SU-DHL-6 (cell line): ENCODE measurements around the gene STK11.

ENCODE experiments used
- H2AFZ ChIP-seq: fragments of 200-600 bp; sonication (generic); 2 replicates; pipeline ENCODE4 v1.6.1; 2014; ENCODE audit warnings: low read depth, mild to moderate bottlenecking, moderate library complexity, mixed read lengths, antibody characterized with exemption, low read length; ENCODE audit not compliant: severe bottlenecking
- H3F3A ChIP-seq: fragments of 200-600 bp; shearing (Covaris generic); 2 replicates; pipeline ENCODE4 v1.6.0; 2016; ENCODE audit warnings: antibody characterized with exemption, mild to moderate bottlenecking; ENCODE audit not compliant: insufficient read depth
- H3K27ac ChIP-seq: fragments of 200-600 bp; sonication (generic); 2 replicates; pipeline ENCODE4 v1.5.1; 2016; ENCODE audit warnings: low read depth, mild to moderate bottlenecking, low read length, moderate library complexity, mixed read lengths
- H3K27me3 ChIP-seq: fragments of 200-600 bp; sonication (generic), shearing (Covaris generic); 2 replicates; pipeline ENCODE4 v1.6.0; 2014; ENCODE audit warnings: mild to moderate bottlenecking, low read length
- H3K36me3 ChIP-seq: fragments of 200-600 bp; sonication (generic); 2 replicates; pipeline ENCODE4 v1.6.1; 2014; ENCODE audit warnings: mild to moderate bottlenecking, low read length, mixed read lengths
- H3K4me2 ChIP-seq: fragments of 300-600, 200-600 bp; shearing (Covaris generic), sonication (generic); 2 replicates; pipeline ENCODE4 v1.6.0; 2014; ENCODE audit warnings: low read length, low read depth, mild to moderate bottlenecking; ENCODE audit not compliant: poor library complexity, severe bottlenecking
- H3K4me3 ChIP-seq: fragments of 200-600 bp; sonication (generic); 2 replicates; pipeline ENCODE4 v1.5.1; 2014; ENCODE audit warnings: antibody characterized with exemption, low read length, mild to moderate bottlenecking, mixed read lengths; ENCODE audit not compliant: insufficient read depth, poor library complexity, severe bottlenecking
- H3K79me2 ChIP-seq: fragments of 200-600 bp; sonication (generic); 2 replicates; pipeline ENCODE4 v1.6.1; 2014; ENCODE audit warnings: mild to moderate bottlenecking, low read length, moderate library complexity; ENCODE audit not compliant: insufficient read depth
- H3K9ac ChIP-seq: fragments of 200-600 bp; sonication (generic); 2 replicates; pipeline ENCODE4 v1.7.0; 2014; ENCODE audit warnings: mild to moderate bottlenecking, low read length
- H3K9me2 ChIP-seq: fragments of 200-600 bp; sonication (generic); replicated peaks from 2 replicates; pipeline ENCODE4 v1.6.1; 2014; ENCODE audit warnings: low read length; ENCODE audit not compliant: insufficient read depth
- H3K9me3 ChIP-seq: fragments of 200-600 bp; sonication (generic); 2 replicates; pipeline ENCODE4 v1.6.1; 2014; ENCODE audit warnings: low read length, mixed read lengths; ENCODE audit not compliant: insufficient read depth
- H4K20me1 ChIP-seq: fragments of 200-600 bp; sonication (generic); 2 replicates; pipeline ENCODE4 v1.6.1; 2014; ENCODE audit warnings: low read depth, mild to moderate bottlenecking, antibody characterized with exemption, low read length, moderate library complexity, mixed read lengths
- EZH2phosphoT487 ChIP-seq: fragments of 200-600 bp; sonication (generic), shearing (Covaris generic); conservative IDR thresholded peaks from 2 replicates; pipeline ENCODE4 v1.6.1; 2018; ENCODE audit warnings: mild to moderate bottlenecking, antibody characterized with exemption, low read length, moderate library complexity, mixed read lengths
- TF ChIP-seq, protein P1 (sequence below): fragments of 200-600 bp; sonication (generic); IDR thresholded peaks from one replicate; pipeline ENCODE4 v1.5.1; 2017; ENCODE audit warnings: antibody characterized with exemption, mild to moderate bottlenecking, low read length, moderate library complexity; ENCODE audit not compliant: insufficient read depth, poor library complexity, severe bottlenecking

STK11 gene

DNA sequence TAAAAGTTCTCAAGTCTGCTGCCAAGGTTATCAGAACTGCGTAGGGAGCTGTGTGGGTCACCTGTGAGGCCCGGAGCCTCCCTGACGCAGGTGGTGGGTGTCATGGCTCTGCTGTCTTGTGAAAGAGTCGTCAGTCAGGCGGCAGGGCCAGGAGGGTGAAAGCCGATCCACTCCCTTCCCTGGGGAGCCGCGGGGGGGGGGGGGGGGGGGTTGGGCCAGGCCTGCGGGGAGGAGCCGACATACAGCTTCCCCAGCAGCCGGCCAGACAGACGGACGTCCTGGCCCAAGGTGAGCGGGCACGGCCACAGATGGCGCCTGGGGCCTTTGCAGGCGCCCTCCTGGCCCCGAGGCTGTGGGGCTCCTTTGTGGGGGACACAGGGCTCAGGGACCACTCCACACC is 43.9 kb upstream of the STK11 start:
- no peaks in the 10 kb centered on the region for H4K20me1 ChIP-seq
- no peaks in the 10 kb centered on the region for H3K9me3 ChIP-seq
- H3K9me2 ChIP-seq = no peaks in the 10 kb centered on the region
- no peak overlapping the region for H2AFZ ChIP-seq
- H3F3A ChIP-seq = no peaks in the 10 kb centered on the region
- no peaks in the 10 kb centered on the region for H3K27me3 ChIP-seq
- TF ChIP-seq EZH2phosphoT487 = no peak
- TF ChIP-seq, protein P1, sequence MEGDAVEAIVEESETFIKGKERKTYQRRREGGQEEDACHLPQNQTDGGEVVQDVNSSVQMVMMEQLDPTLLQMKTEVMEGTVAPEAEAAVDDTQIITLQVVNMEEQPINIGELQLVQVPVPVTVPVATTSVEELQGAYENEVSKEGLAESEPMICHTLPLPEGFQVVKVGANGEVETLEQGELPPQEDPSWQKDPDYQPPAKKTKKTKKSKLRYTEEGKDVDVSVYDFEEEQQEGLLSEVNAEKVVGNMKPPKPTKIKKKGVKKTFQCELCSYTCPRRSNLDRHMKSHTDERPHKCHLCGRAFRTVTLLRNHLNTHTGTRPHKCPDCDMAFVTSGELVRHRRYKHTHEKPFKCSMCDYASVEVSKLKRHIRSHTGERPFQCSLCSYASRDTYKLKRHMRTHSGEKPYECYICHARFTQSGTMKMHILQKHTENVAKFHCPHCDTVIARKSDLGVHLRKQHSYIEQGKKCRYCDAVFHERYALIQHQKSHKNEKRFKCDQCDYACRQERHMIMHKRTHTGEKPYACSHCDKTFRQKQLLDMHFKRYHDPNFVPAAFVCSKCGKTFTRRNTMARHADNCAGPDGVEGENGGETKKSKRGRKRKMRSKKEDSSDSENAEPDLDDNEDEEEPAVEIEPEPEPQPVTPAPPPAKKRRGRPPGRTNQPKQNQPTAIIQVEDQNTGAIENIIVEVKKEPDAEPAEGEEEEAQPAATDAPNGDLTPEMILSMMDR = no peak
- H3K4me3 ChIP-seq = no peak overlapping the region
- H3K27ac ChIP-seq = no peak overlapping the region
- H3K36me3 ChIP-seq = no peaks in the 10 kb centered on the region
- no peak overlapping the region for H3K9ac ChIP-seq
- H3K79me2 ChIP-seq = no peaks in the 10 kb centered on the region; the same call in 1 of the 2 replicates
- no peak overlapping the region for H3K4me2 ChIP-seq

DNA sequence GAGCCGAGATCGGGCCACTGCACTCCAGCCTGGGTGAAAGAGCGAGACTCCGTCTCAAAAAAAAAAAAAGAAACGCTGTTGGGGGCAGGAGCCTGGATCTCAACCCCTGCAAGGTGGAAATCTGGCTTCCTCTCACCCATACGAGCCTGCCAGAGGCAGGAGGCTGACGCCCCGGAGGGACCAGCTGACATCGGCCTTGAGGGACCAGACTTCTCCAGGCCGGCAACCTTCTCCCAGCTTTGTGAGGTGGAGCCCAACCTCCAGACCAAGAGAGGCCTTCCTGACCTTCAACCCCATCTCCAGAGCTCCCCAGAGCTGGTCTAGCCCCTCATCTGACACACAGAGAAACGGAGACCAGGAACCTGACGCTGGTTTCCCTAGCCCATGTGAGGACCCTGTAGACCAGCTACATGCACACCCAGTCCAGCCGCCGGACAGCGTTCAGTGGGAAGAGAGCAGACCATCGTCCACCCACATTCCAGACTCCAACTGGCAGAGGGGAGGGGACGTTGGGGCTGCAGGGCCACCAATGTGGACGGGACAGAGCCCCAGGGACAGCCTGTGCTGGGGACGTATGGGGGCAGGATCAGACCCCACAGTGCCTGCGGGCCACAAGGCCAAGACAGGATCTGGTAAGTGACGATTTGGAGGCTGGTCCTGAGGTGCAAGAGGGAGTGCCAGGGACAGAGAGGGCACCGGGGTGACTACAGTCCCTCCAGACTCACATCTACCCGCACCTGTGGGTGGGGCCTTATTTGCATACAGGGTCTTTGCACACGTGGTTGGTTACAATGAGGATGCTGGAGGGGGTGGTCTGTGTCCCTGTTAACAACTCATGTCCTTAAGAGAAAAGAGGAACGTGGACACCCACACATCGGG is 42.9 kb upstream of the STK11 start:
- Histone ChIP-seq H3K9me2 (no peaks in the 10 kb centered on the region), H3F3A (no peaks in the 10 kb centered on the region), H3K79me2 (peaks cover 5% of the 10 kb centered on the region; the same call in 1 of the 2 replicates), H3K36me3 (no peaks in the 10 kb centered on the region), H3K9ac (no peak overlapping the region), H3K27ac (no peak overlapping the region), H3K4me2 (no peak overlapping the region), H2AFZ (no peak overlapping the region), H3K27me3 (no peaks in the 10 kb centered on the region), H4K20me1 (no peaks in the 10 kb centered on the region), H3K9me3 (no peaks in the 10 kb centered on the region), H3K4me3 (no peak overlapping the region)
- TF ChIP-seq, protein P1 = no peak
- no peak for TF ChIP-seq EZH2phosphoT487

DNA sequence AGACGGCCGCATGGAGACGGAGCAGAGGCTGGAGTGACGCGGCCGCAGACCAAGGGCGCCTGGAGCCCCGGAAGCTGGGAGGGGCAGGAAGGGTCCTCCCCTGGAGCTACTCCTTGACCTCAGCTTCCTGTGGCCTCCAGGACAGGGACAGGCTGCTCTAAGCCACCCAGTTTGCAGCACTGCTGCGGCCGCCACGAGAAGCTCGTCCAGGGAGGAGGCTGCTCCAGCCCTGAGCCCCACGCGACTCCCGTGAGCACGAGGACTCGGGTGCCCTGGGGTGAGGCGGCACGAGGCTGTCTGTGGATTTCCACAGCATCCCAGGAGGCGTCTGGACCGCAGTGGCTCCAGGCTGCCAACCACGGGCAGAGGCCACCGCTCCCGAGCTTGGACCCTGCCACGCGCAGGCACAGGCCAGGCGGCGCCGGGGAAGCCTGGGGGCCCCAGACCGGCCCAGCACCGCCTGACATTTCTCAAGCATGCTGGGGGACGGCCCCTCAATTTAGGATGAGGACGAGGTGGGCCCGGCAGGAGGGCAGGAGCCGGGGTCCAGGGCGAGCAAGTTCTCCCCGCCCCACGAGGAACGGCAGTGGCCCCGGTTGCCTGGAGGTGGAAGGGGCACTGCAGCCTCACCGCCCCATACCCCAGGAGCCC is 42.2 kb upstream of the STK11 start:
- Histone ChIP-seq H3K9me3 (no peaks in the 10 kb centered on the region), H3K27ac (no peak overlapping the region), H3K9ac (no peak overlapping the region), H3F3A (no peaks in the 10 kb centered on the region), H3K79me2 (peaks cover 7% of the 10 kb centered on the region; the same call in 1 of the 2 replicates), H4K20me1 (no peaks in the 10 kb centered on the region), H3K27me3 (no peaks in the 10 kb centered on the region), H2AFZ (no peak overlapping the region), H3K9me2 (no peaks in the 10 kb centered on the region), H3K36me3 (no peaks in the 10 kb centered on the region), H3K4me3 (no peak overlapping the region), H3K4me2 (no peak overlapping the region)
- no peak for TF ChIP-seq EZH2phosphoT487
- TF ChIP-seq, protein P1 = no peak
